GM21576 (cell line): Measurements from ENCODE around the gene TMC6.
"Not testable (repeated sequence)": the region's sequence is repeated elsewhere in the genome, so short reads cannot be mapped to it uniquely, and the experiment has no call there.

Source experiments
- ATAC-seq: cut with Tn5 transposase; IDR thresholded peaks from one replicate; pipeline ENCODE4 v1.9.1; 2021; ENCODE audit warnings: mild to moderate bottlenecking, moderate library complexity; ENCODE audit not compliant: unreplicated experiment

The TMC6 gene

GRCh38 chr17:78125138-78125913, 3.2 kb downstream of the TMC6 start:
- ATAC-seq: no peak

- no peak for ATAC-seq
These were observed 3.8 kb downstream of the TMC6 start for GRCh38 chr17:78124836-78125137.

GRCh38 chr17:78124081-78124835, 4.3 kb downstream of the TMC6 start:
- no peak for ATAC-seq

- no peak for ATAC-seq
These were observed 5.2 kb downstream of the TMC6 start for GRCh38 chr17:78123258-78123929.

GRCh38 chr17:78122931-78123249, 5.7 kb downstream of the TMC6 start:
- no peak for ATAC-seq

GRCh38 chr17:78122216-78122930, 6.2 kb downstream of the TMC6 start:
- no peak for ATAC-seq

GRCh38 chr17:78121801-78122215, 6.7 kb downstream of the TMC6 start:
- ATAC-seq: no peak

GRCh38 chr17:78120971-78121800, 7.4 kb downstream of the TMC6 start:
- no peak for ATAC-seq

- no peak for ATAC-seq
These were observed 8.0 kb downstream of the TMC6 start for GRCh38 chr17:78120537-78120936.

GRCh38 chr17:78118801-78119241, 9.7 kb downstream of the TMC6 start:
- ATAC-seq: no peak

- ATAC-seq: no peak
These were observed 11.3 kb downstream of the TMC6 start for GRCh38 chr17:78117027-78117981.

GRCh38 chr17:78116411-78116810, 12.1 kb downstream of the TMC6 start:
- no peak for ATAC-seq

- ATAC-seq: not testable (repeated sequence)
These were observed 12.8 kb downstream of the TMC6 start for GRCh38 chr17:78115803-78116202.

- no peak for ATAC-seq
These were observed 13.5 kb downstream of the TMC6 start for GRCh38 chr17:78114831-78115723.

- ATAC-seq: no peak
These were observed 14.5 kb downstream of the TMC6 start for GRCh38 chr17:78113804-78114785.

- no peak for ATAC-seq
These were observed 15.8 kb downstream of the TMC6 start for GRCh38 chr17:78112518-78113471.
